Tibial artery (tissue), 4 donors: ENCODE results near the gene WT1.

Experiments used
- DNase-seq, 2 donors: peaks; one replicate each; pipeline ENCODE4 v3.0.0-alpha.2; 2019
- H3K27ac ChIP-seq, 2 donors: fragments of 200-600 bp; sonication (generic) in 1 of 2; 1 replicate in 1 of 2; 2 replicates in 1 of 2; pipeline ENCODE4 v1.5.1; 2018 to 2019; ENCODE audit warnings: mild to moderate bottlenecking in 1 of 2
- H3K27me3 ChIP-seq, 2 donors: fragments of 200-600 bp; sonication (generic) in 1 of 2; one replicate each; pipeline versions ENCODE4 v1.5.1 to v1.6.0; 2016 to 2019
- H3K36me3 ChIP-seq, 3 donors: fragments of 200-600 bp; sonication (generic) in 2 of 3; one replicate each; pipeline ENCODE4 v1.5.1; 2016 to 2019; ENCODE audit warnings: mild to moderate bottlenecking in 2 of 3
- H3K4me1 ChIP-seq, 4 donors: fragments of 200-600 bp; sonication (generic) in 2 of 4; 1 replicate in 3 of 4; 2 replicates in 1 of 4; pipeline ENCODE4 v1.5.1; 2016 to 2019
- H3K4me3 ChIP-seq, 2 donors: fragments of 200-600 bp; sonication (generic) in 1 of 2; 1 replicate in 1 of 2; 2 replicates in 1 of 2; pipeline ENCODE4 v1.5.1; 2018 to 2019; ENCODE audit warnings: mild to moderate bottlenecking in 2 of 2
- H3K9me3 ChIP-seq, 3 donors: fragments of 200-600 bp; sonication (generic) in 1 of 3; one replicate each; pipeline ENCODE4 v1.5.1; 2016 to 2019
- intact Hi-C: fragments of 100-400 bp; cut with DNase I; formaldehyde crosslinking; loops from one replicate; pipeline ENCODE4 v1.15.0; 2023; ENCODE audit warnings: low total_unique reads
- TF ChIP-seq, protein P1 (sequence below), 2 experiments: fragments of 200-600 bp in 1 of 2; fragments of 450-650 bp in 1 of 2; IDR thresholded peaks; one replicate each; pipeline ENCODE4 v1.5.1; 2017 to 2019; ENCODE audit warnings: antibody characterized with exemption in 2 of 2, mild to moderate bottlenecking in 1 of 2, moderate library complexity in 1 of 2

The WT1 gene

DNA sequence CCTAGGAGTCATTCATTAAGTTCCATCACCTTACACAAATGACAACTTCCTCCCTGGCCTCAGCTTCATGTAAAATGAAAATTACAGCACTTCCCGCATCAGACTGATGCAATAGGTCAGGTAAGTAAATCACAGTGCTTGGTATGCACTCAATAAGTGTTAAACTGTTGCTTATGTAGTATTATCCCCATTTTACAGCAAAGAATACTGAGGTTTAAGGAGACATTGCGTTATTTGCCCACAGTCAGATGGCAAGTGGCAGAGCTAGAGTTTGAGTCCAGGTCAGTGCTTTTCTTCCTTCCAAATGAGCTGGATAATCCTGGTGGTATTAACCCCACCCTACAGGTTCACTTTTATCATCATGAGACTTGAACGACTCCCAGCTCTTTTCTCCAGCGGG is 29.7 kb downstream of the WT1 start:
- DNase-seq, result no peak
- intact Hi-C loops, result no loop called here
- Histone ChIP-seq H3K27ac (no peak overlapping the region), H3K4me3 (no peak overlapping the region), H3K27me3 (no peaks in the 10 kb centered on the region), H3K9me3 (no peaks in the 10 kb centered on the region), H3K36me3 (no peaks in the 10 kb centered on the region), H3K4me1 (no peaks in the 10 kb centered on the region)
- TF ChIP-seq, protein P1, sequence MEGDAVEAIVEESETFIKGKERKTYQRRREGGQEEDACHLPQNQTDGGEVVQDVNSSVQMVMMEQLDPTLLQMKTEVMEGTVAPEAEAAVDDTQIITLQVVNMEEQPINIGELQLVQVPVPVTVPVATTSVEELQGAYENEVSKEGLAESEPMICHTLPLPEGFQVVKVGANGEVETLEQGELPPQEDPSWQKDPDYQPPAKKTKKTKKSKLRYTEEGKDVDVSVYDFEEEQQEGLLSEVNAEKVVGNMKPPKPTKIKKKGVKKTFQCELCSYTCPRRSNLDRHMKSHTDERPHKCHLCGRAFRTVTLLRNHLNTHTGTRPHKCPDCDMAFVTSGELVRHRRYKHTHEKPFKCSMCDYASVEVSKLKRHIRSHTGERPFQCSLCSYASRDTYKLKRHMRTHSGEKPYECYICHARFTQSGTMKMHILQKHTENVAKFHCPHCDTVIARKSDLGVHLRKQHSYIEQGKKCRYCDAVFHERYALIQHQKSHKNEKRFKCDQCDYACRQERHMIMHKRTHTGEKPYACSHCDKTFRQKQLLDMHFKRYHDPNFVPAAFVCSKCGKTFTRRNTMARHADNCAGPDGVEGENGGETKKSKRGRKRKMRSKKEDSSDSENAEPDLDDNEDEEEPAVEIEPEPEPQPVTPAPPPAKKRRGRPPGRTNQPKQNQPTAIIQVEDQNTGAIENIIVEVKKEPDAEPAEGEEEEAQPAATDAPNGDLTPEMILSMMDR (IDR thresholded peaks at IDR 0.05), result no peak

- Histone ChIP-seq H3K27me3 (peaks cover 0 to 7% of the 10 kb centered on the region in 2 donors), H3K4me3 (no peak overlapping the region), H3K4me1 (no peaks in the 10 kb centered on the region), H3K27ac (no peak overlapping the region), H3K36me3 (no peaks in the 10 kb centered on the region), H3K9me3 (no peaks in the 10 kb centered on the region)
- DNase-seq, result no peak
- TF ChIP-seq, protein P1 (IDR thresholded peaks at IDR 0.05), result no peak
- intact Hi-C loops, result no loop called here
Measured at GRCh38 chr11:32402836-32403235, 32.5 kb downstream of the WT1 start.

- H3K27ac ChIP-seq, result no peak overlapping the region
- TF ChIP-seq, protein P1 (IDR thresholded peaks at IDR 0.05), result no peak
- H3K4me1 ChIP-seq, result no peaks in the 10 kb centered on the region
- intact Hi-C loops, result no loop called here
- no peaks in the 10 kb centered on the region for H3K9me3 ChIP-seq
- no peaks in the 10 kb centered on the region for H3K36me3 ChIP-seq
- H3K27me3 ChIP-seq, result peaks cover 0 to 7% of the 10 kb centered on the region in 2 donors
- no peak for DNase-seq
- H3K4me3 ChIP-seq, result no peak overlapping the region
Measured at GRCh38 chr11:32400670-32401369, 34.5 kb downstream of the WT1 start.

GRCh38 chr11:32400196-32400595 is 35.1 kb downstream of the WT1 start:
- no peak for DNase-seq
- Histone ChIP-seq H3K27me3 (peaks cover 0 to 7% of the 10 kb centered on the region in 2 donors), H3K4me3 (no peak overlapping the region), H3K36me3 (no peaks in the 10 kb centered on the region), H3K27ac (no peak overlapping the region), H3K9me3 (no peaks in the 10 kb centered on the region), H3K4me1 (no peaks in the 10 kb centered on the region)
- intact Hi-C loops, result no loop called here
- TF ChIP-seq, protein P1 (IDR thresholded peaks at IDR 0.05), result no peak

GRCh38 chr11:32396991-32397390 is 38.3 kb downstream of the WT1 start:
- no peaks in the 10 kb centered on the region for H3K9me3 ChIP-seq
- H3K4me1 ChIP-seq, result no peaks in the 10 kb centered on the region
- TF ChIP-seq, protein P1 (IDR thresholded peaks at IDR 0.05), result no peak
- no peak for DNase-seq
- H3K36me3 ChIP-seq, result no peaks in the 10 kb centered on the region
- intact Hi-C loops, result no loop called here
- no peak overlapping the region for H3K27ac ChIP-seq
- peaks cover 0 to 7% of the 10 kb centered on the region in 2 donors for H3K27me3 ChIP-seq
- H3K4me3 ChIP-seq, result no peak overlapping the region
